HEK293 (cell line): ENCODE data around the gene ZNF787.

Source experiments
- CTCF ChIA-PET: fragments of 350-600 bp; formaldehyde crosslinking; extraction: SDS; loops from one replicate; lab custom pipeline; 2021; ENCODE audit warnings: antibody characterized with exemption; lab: Yijun Ruan, JAX
- POLR2A ChIA-PET: fragments of 300-600 bp; formaldehyde crosslinking; extraction: SDS; loops from one replicate; lab custom pipeline; 2020; ENCODE audit warnings: antibody characterized with exemption, inconsistent platforms; lab: Yijun Ruan, JAX
- H3K27ac ChIP-seq: fragments of 200-500 bp; sonication (Bioruptor generic); 2 replicates; pipeline ENCODE4 v1.5.1; 2014; ENCODE audit warnings: low read depth, low read length, control low read depth, inconsistent platforms; ENCODE audit errors: extremely low read depth
- H3K36me3 ChIP-seq, 2 experiments: fragments of 200-500 bp in 1 of 2; sonication (Bioruptor generic) in 1 of 2; 1 replicate in 1 of 2; 2 replicates in 1 of 2; pipeline ENCODE4 v1.5.1; 2014 to 2017; ENCODE audit warnings: inconsistent platforms in 2 of 2, low read length in 2 of 2; ENCODE audit not compliant: control insufficient read depth in 2 of 2, insufficient read depth in 1 of 2
- H3K4me1 ChIP-seq: fragments of 200-500 bp; sonication (Bioruptor generic); 2 replicates; pipeline ENCODE4 v1.5.1; 2014; ENCODE audit warnings: mild to moderate bottlenecking, low read length, inconsistent platforms; ENCODE audit not compliant: control insufficient read depth, insufficient read depth
- H3K4me3 ChIP-seq: 2 replicates; pipeline ENCODE4 v1.5.1; 2011; ENCODE audit warnings: low read depth, mild to moderate bottlenecking, control low read depth, low read length, moderate library complexity
- H3K9me3 ChIP-seq: fragments of 200-500 bp; sonication (Bioruptor generic); 2 replicates; pipeline ENCODE4 v1.5.1; 2014; ENCODE audit warnings: low read depth, low read length, inconsistent platforms; ENCODE audit not compliant: control insufficient read depth, insufficient read depth
- GLI2 ChIP-seq: fragments of 450-650 bp; formaldehyde crosslinking; IDR thresholded peaks from 2 replicates; pipeline ENCODE4; 2017; ENCODE audit warnings: missing biosample characterization, missing genetic modification characterization, low read depth, borderline replicate concordance
- MYNN ChIP-seq: fragments of 450-650 bp; formaldehyde crosslinking; IDR thresholded peaks from 2 replicates; pipeline ENCODE4 v1.5.1; 2016; ENCODE audit warnings: missing biosample characterization, missing genetic modification characterization, borderline replicate concordance
- ZBTB48 ChIP-seq: fragments of 450-650 bp; formaldehyde crosslinking; IDR thresholded peaks from 2 replicates; pipeline ENCODE4 v1.5.1; 2016; ENCODE audit warnings: missing biosample characterization, missing genetic modification characterization
- ZBTB8A ChIP-seq: fragments of 450-650 bp; formaldehyde crosslinking; IDR thresholded peaks from 2 replicates; pipeline ENCODE4 v1.5.1; 2016; ENCODE audit warnings: missing biosample characterization, missing genetic modification characterization
- ZNF138 ChIP-seq: fragments of 450-650 bp; formaldehyde crosslinking; IDR thresholded peaks from 2 replicates; pipeline ENCODE4 v1.5.1; 2016; ENCODE audit warnings: missing biosample characterization, missing genetic modification characterization, borderline replicate concordance
- ZNF140 ChIP-seq: fragments of 450-650 bp; formaldehyde crosslinking; IDR thresholded peaks from 2 replicates; pipeline ENCODE4 v1.5.1; 2016; ENCODE audit warnings: missing biosample characterization, missing genetic modification characterization
- ZNF335 ChIP-seq: fragments of 450-650 bp; formaldehyde crosslinking; conservative IDR thresholded peaks from 2 replicates; pipeline ENCODE4 v1.5.1; 2016; ENCODE audit warnings: missing biosample characterization, missing genetic modification characterization
- ZNF37A ChIP-seq: fragments of 450-650 bp; IDR thresholded peaks from 2 replicates; pipeline ENCODE4 v1.5.1; 2018; ENCODE audit warnings: missing biosample characterization, missing genetic modification characterization
- ZNF404 ChIP-seq: fragments of 450-650 bp; formaldehyde crosslinking; IDR thresholded peaks from 2 replicates; pipeline ENCODE4 v1.5.1; 2017; ENCODE audit warnings: missing biosample characterization, missing genetic modification characterization
- ZNF514 ChIP-seq: fragments of 450-650 bp; formaldehyde crosslinking; IDR thresholded peaks from 2 replicates; pipeline ENCODE4 v1.5.1; 2016; ENCODE audit warnings: missing biosample characterization, missing genetic modification characterization
- ZNF585B ChIP-seq: fragments of 450-650 bp; formaldehyde crosslinking; IDR thresholded peaks from 2 replicates; pipeline ENCODE4 v1.5.1; 2016; ENCODE audit warnings: missing biosample characterization, missing genetic modification characterization
- ZNF596 ChIP-seq: fragments of 450-650 bp; IDR thresholded peaks from 2 replicates; pipeline ENCODE4 v1.5.0; 2018; ENCODE audit warnings: missing biosample characterization, mild to moderate bottlenecking, missing genetic modification characterization, moderate library complexity
- ZNF776 ChIP-seq: fragments of 450-650 bp; formaldehyde crosslinking; IDR thresholded peaks from 2 replicates; pipeline ENCODE4 v1.5.0; 2017; ENCODE audit warnings: missing biosample characterization, missing genetic modification characterization, borderline replicate concordance
- ZNF837 ChIP-seq: fragments of 450-650 bp; formaldehyde crosslinking; IDR thresholded peaks from 2 replicates; pipeline ENCODE4 v1.5.1; 2016; ENCODE audit warnings: missing biosample characterization, missing genetic modification characterization
- TF ChIP-seq, protein P1 (sequence below): fragments of 450-650 bp; formaldehyde crosslinking; IDR thresholded peaks from 2 replicates; pipeline ENCODE4 v1.5.1; 2016; ENCODE audit warnings: missing biosample characterization, missing genetic modification characterization, low read depth
- TF ChIP-seq, protein P2 (sequence below): fragments of 450-650 bp; formaldehyde crosslinking; IDR thresholded peaks from 2 replicates; pipeline ENCODE4; 2016; ENCODE audit warnings: missing biosample characterization, missing genetic modification characterization
- TF ChIP-seq, protein P3 (sequence below): fragments of 450-650 bp; formaldehyde crosslinking; IDR thresholded peaks from 2 replicates; pipeline ENCODE4 v1.5.1; 2016; ENCODE audit warnings: missing biosample characterization, missing genetic modification characterization
- TF ChIP-seq, protein P4 (sequence below): fragments of 450-650 bp; formaldehyde crosslinking; IDR thresholded peaks from 2 replicates; pipeline ENCODE4 v1.5.1; 2016; ENCODE audit warnings: missing biosample characterization, missing genetic modification characterization

ZNF787 gene

DNA sequence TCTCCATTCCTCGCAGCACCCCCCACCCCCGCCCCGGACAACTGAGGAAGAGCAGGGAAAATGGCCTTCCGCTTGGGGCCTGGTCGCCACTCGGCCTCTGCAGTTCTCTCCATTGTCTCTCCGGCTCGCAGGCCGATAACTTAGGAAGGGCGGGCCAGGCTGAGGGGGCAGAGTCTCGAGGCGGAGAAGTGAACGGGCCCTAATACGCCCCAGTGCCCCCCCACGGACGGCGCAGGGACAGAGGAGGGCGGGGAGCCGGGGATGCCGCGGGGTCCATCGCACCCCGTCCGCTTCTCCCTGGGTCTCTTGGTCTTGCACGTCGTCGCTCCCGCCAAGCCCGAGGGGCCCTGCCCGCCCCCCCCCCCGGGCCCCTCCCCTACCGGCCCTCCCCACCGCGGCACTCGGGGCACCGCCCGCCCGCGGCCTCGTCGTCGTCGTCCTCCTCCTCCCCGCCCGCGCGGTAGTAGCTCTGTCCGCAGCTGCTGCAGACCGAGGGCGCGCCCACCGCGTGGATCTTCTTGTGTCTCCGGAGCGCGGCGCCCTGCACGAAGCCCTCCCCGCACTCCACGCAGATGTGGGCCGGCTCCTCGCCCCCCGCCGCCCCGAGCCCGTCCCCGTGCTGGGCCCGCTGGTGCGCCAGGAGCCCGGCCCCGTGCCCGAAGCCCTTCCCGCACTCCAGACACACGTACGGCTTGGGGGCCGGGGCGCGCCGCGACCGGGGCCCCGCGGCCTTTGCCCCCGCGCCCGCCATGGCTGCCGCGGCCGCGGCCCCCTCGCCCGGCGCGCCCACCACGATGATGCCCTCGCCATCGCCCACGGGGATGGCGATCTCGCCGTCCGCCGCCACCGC lies 33.2 kb downstream of the ZNF787 start:
- no peak for TF ChIP-seq ZNF335 (tag by site-specific recombination)
- TF ChIP-seq ZNF138 (tag by site-specific recombination): no peak
- no peak for TF ChIP-seq ZNF596 (tag by site-specific recombination)
- no peak for TF ChIP-seq ZNF514 (tag by site-specific recombination)
- TF ChIP-seq, protein P1, sequence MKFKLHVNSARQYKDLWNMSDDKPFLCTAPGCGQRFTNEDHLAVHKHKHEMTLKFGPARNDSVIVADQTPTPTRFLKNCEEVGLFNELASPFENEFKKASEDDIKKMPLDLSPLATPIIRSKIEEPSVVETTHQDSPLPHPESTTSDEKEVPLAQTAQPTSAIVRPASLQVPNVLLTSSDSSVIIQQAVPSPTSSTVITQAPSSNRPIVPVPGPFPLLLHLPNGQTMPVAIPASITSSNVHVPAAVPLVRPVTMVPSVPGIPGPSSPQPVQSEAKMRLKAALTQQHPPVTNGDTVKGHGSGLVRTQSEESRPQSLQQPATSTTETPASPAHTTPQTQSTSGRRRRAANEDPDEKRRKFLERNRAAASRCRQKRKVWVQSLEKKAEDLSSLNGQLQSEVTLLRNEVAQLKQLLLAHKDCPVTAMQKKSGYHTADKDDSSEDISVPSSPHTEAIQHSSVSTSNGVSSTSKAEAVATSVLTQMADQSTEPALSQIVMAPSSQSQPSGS (tag by site-specific recombination): no peak
- TF ChIP-seq, protein P2, sequence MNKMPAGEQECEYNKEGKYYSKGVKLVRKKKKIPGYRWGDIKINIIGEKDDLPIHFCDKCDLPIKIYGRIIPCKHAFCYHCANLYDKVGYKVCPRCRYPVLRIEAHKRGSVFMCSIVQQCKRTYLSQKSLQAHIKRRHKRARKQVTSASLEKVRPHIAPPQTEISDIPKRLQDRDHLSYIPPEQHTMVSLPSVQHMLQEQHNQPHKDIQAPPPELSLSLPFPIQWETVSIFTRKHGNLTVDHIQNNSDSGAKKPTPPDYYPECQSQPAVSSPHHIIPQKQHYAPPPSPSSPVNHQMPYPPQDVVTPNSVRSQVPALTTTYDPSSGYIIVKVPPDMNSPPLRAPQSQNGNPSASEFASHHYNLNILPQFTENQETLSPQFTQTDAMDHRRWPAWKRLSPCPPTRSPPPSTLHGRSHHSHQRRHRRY (tag by site-specific recombination): no peak
- TF ChIP-seq ZNF776: no peak
- CTCF ChIA-PET: interaction anchor here (0.7 to 3.4 kb wide), 3 partner anchors 6 to 48 kb away, joined by 3 to 17 read pairs (median 3); no protein-coding TSS in a partner anchor
- peaks cover 0 to 27% of the 10 kb centered on the region in 2 experiments; a peak in 1 of 3 replicates for H3K36me3 ChIP-seq
- H3K4me3 ChIP-seq: no peak overlapping the region
- peaks cover 5% of the 10 kb centered on the region for H3K4me1 ChIP-seq
- no peak overlapping the region for H3K27ac ChIP-seq
- POLR2A ChIA-PET: no interaction called here
- H3K9me3 ChIP-seq: no peaks in the 10 kb centered on the region

DNA sequence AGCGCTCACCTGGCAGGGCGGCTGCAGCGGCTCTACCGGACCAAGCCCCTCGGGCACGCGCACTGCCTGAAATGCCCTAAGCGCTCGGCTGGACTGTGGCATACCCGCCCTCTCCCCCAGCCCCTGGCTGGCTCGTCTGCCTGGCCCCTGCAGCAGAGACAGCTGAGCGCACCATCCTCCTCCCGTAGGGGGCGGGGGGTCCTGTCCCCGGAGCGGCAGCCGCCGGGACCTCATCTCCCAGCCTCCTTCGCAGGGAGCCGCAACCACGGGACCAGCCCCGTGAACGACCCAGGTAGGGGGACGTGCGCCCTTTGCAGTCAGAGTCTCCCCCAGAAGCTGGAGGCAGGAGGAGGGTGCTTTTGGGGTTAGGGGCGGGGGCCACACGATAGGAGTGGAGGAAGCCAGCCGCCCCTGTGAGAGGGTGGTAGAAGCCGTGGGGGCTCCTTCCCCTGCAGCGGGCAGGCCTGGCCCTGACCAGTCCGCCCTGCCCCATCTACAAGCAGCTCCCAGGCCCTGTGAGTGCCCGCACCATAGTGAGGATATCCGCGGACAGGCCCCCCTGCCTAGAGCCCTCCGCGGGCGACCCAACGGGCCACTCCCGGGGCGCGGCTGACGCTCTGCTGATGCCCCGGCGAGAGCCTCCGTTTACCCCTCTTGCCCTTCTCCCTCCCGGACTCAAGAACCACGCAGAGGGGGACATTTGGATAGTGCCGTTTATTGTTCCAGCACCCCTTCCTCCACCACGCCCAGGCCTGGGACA lies 34.2 kb downstream of the ZNF787 start:
- TF ChIP-seq, protein P3, sequence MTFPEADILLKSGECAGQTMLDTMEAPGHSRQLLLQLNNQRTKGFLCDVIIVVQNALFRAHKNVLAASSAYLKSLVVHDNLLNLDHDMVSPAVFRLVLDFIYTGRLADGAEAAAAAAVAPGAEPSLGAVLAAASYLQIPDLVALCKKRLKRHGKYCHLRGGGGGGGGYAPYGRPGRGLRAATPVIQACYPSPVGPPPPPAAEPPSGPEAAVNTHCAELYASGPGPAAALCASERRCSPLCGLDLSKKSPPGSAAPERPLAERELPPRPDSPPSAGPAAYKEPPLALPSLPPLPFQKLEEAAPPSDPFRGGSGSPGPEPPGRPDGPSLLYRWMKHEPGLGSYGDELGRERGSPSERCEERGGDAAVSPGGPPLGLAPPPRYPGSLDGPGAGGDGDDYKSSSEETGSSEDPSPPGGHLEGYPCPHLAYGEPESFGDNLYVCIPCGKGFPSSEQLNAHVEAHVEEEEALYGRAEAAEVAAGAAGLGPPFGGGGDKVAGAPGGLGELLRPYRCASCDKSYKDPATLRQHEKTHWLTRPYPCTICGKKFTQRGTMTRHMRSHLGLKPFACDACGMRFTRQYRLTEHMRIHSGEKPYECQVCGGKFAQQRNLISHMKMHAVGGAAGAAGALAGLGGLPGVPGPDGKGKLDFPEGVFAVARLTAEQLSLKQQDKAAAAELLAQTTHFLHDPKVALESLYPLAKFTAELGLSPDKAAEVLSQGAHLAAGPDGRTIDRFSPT: no peak
- TF ChIP-seq ZNF140 (tag by site-specific recombination) (no peak), ZNF837 (tag by site-specific recombination) (no peak), ZNF37A (tag by site-specific recombination) (no peak), ZBTB8A (no peak), ZNF404 (tag by site-specific recombination) (no peak), GLI2 (tag by site-specific recombination) (no peak), MYNN (tag by site-specific recombination) (no peak), ZBTB48 (tag by site-specific recombination) (no peak), ZNF585B (tag by site-specific recombination) (no peak)
- TF ChIP-seq, protein P4, sequence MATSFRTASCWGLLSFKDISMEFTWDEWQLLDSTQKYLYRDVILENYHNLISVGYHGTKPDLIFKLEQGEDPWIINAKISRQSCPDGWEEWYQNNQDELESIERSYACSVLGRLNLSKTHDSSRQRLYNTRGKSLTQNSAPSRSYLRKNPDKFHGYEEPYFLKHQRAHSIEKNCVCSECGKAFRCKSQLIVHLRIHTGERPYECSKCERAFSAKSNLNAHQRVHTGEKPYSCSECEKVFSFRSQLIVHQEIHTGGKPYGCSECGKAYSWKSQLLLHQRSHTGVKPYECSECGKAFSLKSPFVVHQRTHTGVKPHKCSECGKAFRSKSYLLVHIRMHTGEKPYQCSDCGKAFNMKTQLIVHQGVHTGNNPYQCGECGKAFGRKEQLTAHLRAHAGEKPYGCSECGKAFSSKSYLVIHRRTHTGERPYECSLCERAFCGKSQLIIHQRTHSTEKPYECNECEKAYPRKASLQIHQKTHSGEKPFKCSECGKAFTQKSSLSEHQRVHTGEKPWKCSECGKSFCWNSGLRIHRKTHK (tag by site-specific recombination): no peak
- Histone ChIP-seq H3K9me3 (no peaks in the 10 kb centered on the region), H3K4me1 (peaks cover 5% of the 10 kb centered on the region), H3K27ac (no peak overlapping the region), H3K36me3 (peaks cover 0 to 24% of the 10 kb centered on the region in 2 experiments; a peak in 1 of 3 replicates), H3K4me3 (no peak overlapping the region)
- CTCF ChIA-PET: interaction anchor here (0.6 to 1.4 kb wide), 2 partner anchors 18 to 246 kb away, joined by 3 read pairs; no protein-coding TSS in a partner anchor
- POLR2A ChIA-PET: interaction anchor here (0.5 kb wide), 1 partner anchor 92 kb away, joined by 4 read pairs; no protein-coding TSS in a partner anchor
